Measurements from ENCODE around the gene FANCI.

FANCI gene

GRCh38 chr15:89342840-89343239 lies 99.1 kb downstream of the FANCI start:
- H3K4me1 ChIP-seq (ENCODE audit: control insufficient read depth, insufficient read depth, low read length): no peaks in the 10 kb centered on the region
- H3K27ac ChIP-seq (ENCODE audit: extremely low read depth, low read depth, low read length): no peak overlapping the region
- H3K36me3 ChIP-seq (ENCODE audit: control insufficient read depth in 2 of 2, insufficient read depth in 1 of 2, low read length in 2 of 2): no peaks in the 10 kb centered on the region
- TF ChIP-seq ZNF354C (tag by site-specific recombination; IDR thresholded peaks at IDR 0.05; ENCODE audit: borderline replicate concordance, low read depth) (no peak), ZNF510 (tag by site-specific recombination; IDR thresholded peaks at IDR 0.05; ENCODE audit: insufficient replicate concordance) (no peak), ZBTB11 (tag by site-specific recombination; conservative IDR thresholded peaks at IDR 0.05; ENCODE audit: low read depth) (no peak), ZNF529 (tag by site-specific recombination; IDR thresholded peaks at IDR 0.05; ENCODE audit: insufficient replicate concordance) (no peak), ZNF843 (tag by site-specific recombination; IDR thresholded peaks at IDR 0.05) (no peak), ZNF555 (tag by site-specific recombination; conservative IDR thresholded peaks at IDR 0.05) (no peak), ZNF280C (tag by site-specific recombination; IDR thresholded peaks at IDR 0.05) (no peak), KLF8 (tag by site-specific recombination; IDR thresholded peaks at IDR 0.05) (no peak), ZNF19 (tag by site-specific recombination; IDR thresholded peaks at IDR 0.05; ENCODE audit: low read depth) (no peak), PRDM2 (tag by site-specific recombination; IDR thresholded peaks at IDR 0.05; ENCODE audit: borderline replicate concordance) (no peak)
- POLR2A ChIA-PET: no interaction called here
- H3K4me3 ChIP-seq (ENCODE audit: low read depth, low read length): no peak overlapping the region
- no peaks in the 10 kb centered on the region for H3K9me3 ChIP-seq (ENCODE audit: control insufficient read depth, insufficient read depth, low read depth, low read length)
- CTCF ChIA-PET: interaction anchor here (12.0 kb wide), 1 partner anchor 14 kb away, joined by 199 read pairs; no protein-coding TSS in a partner anchor

GRCh38 chr15:89345248-89345647 lies 101.5 kb downstream of the FANCI start:
- Histone ChIP-seq H3K9me3 (ENCODE audit: control insufficient read depth, insufficient read depth, low read depth, low read length) (no peaks in the 10 kb centered on the region), H3K36me3 (ENCODE audit: control insufficient read depth in 2 of 2, insufficient read depth in 1 of 2, low read length in 2 of 2) (no peaks in the 10 kb centered on the region), H3K4me1 (ENCODE audit: control insufficient read depth, insufficient read depth, low read length) (no peaks in the 10 kb centered on the region), H3K4me3 (ENCODE audit: low read depth, low read length) (no peak overlapping the region), H3K27ac (ENCODE audit: extremely low read depth, low read depth, low read length) (no peak overlapping the region)
- ChIA-PET CTCF (interaction anchor here (0.5 to 12.0 kb wide), 4 partner anchors 11 to 138 kb away, joined by 3 to 199 read pairs (median 4); no protein-coding TSS in a partner anchor), POLR2A (interaction anchor here (0.6 to 1.4 kb wide), 2 partner anchors 13 to 198 kb away, joined by 3 to 5 read pairs; no protein-coding TSS in a partner anchor)
- TF ChIP-seq REPIN1 (tag by site-specific recombination; IDR thresholded peaks at IDR 0.05; ENCODE audit: low read depth) (no peak), ATF2 (tag by site-specific recombination; IDR thresholded peaks at IDR 0.05; ENCODE audit: low read depth) (no peak), ZNF473 (tag by site-specific recombination; IDR thresholded peaks at IDR 0.05) (no peak), ZNF843 (tag by site-specific recombination; IDR thresholded peaks at IDR 0.05) (no peak), GLIS2 (tag by site-specific recombination; IDR thresholded peaks at IDR 0.05) (no peak), ZNF302 (tag by site-specific recombination; IDR thresholded peaks at IDR 0.05; ENCODE audit: low read depth) (no peak), TCF7L2 (IDR thresholded peaks at IDR 0.05; ENCODE audit: borderline replicate concordance, low read depth, low read length) (no peak), ZNF777 (tag by site-specific recombination; IDR thresholded peaks at IDR 0.05; ENCODE audit: borderline replicate concordance) (no peak)

Measured in HEK293 (cell line).